GM18861 (cell line): Measurements from ENCODE around the gene CCL11.

ENCODE experiments used
- ATAC-seq: cut with Tn5 transposase; IDR thresholded peaks from one replicate; pipeline ENCODE4 v1.9.1; 2021; ENCODE audit not compliant: unreplicated experiment

CCL11 gene

GRCh38 chr17:34257299-34257985 is 28.1 kb upstream of the CCL11 start:
- no peak for ATAC-seq

GRCh38 chr17:34257986-34258326 is 27.6 kb upstream of the CCL11 start:
- ATAC-seq, result no peak

- no peak for ATAC-seq
Measured at GRCh38 chr17:34259146-34259545, 26.4 kb upstream of the CCL11 start.

- no peak for ATAC-seq
Measured at GRCh38 chr17:34260861-34261260, 24.7 kb upstream of the CCL11 start.

GRCh38 chr17:34261568-34262337 is 23.8 kb upstream of the CCL11 start:
- no peak for ATAC-seq

- ATAC-seq, result no peak
Measured at GRCh38 chr17:34265711-34266110, 19.8 kb upstream of the CCL11 start.

GRCh38 chr17:34269969-34270368 is 15.6 kb upstream of the CCL11 start, which contains the start of gene CCL7:
Gene CCL7, plus strand, starts transcription at chr17:34270221. Its CDS starts 70 bp downstream, at chr17:34270291.
- ATAC-seq, result no peak

- no peak for ATAC-seq
Measured at GRCh38 chr17:34275881-34276280, 9.7 kb upstream of the CCL11 start.

GRCh38 chr17:34276826-34277225 is 8.7 kb upstream of the CCL11 start:
- ATAC-seq, result no peak

- ATAC-seq, result no peak
Measured at GRCh38 chr17:34283571-34283970, 2.0 kb upstream of the CCL11 start.

GRCh38 chr17:34287875-34288274 is 2.3 kb downstream of the CCL11 start:
- ATAC-seq, result no peak

GRCh38 chr17:34290586-34290985 is 5.0 kb downstream of the CCL11 start:
- ATAC-seq, result no peak

GRCh38 chr17:34291721-34292348 is 6.3 kb downstream of the CCL11 start:
- ATAC-seq, result no peak

- no peak for ATAC-seq
Measured at GRCh38 chr17:34299027-34299426, 13.5 kb downstream of the CCL11 start.

GRCh38 chr17:34299956-34300577 is 14.5 kb downstream of the CCL11 start:
- no peak for ATAC-seq

- no peak for ATAC-seq
Measured at GRCh38 chr17:34300652-34301370, 15.3 kb downstream of the CCL11 start.

- ATAC-seq, result no peak
Measured at GRCh38 chr17:34301986-34302385, 16.4 kb downstream of the CCL11 start.

GRCh38 chr17:34302636-34303035 is 17.1 kb downstream of the CCL11 start:
- ATAC-seq, result no peak

GRCh38 chr17:34303606-34304005 is 18.1 kb downstream of the CCL11 start:
- no peak for ATAC-seq

- ATAC-seq, result no peak
Measured at GRCh38 chr17:34305061-34305460, 19.5 kb downstream of the CCL11 start.

GRCh38 chr17:34305606-34306005 is 20.1 kb downstream of the CCL11 start:
- no peak for ATAC-seq
